K562 (cell line): ENCODE results near the gene PI4KA.

Experiments used
- CTCF ChIP-seq, 3 experiments: IDR thresholded peaks in 2 of 3; conservative IDR thresholded peaks in 1 of 3; 2 replicates each; pipeline ENCODE4 v1.5.1; 2011 to 2012; ENCODE audit warnings: low read length in 3 of 3, mild to moderate bottlenecking in 3 of 3, control low read depth in 2 of 3, improper control_type of control experiment in 1 of 3, inconsistent platforms in 1 of 3, low read depth in 1 of 3, mixed read lengths in 1 of 3, moderate library complexity in 1 of 3; ENCODE audit not compliant: insufficient read depth in 2 of 3
- GABPA ChIP-seq: fragments of 200-800 bp; sonication (Bioruptor generic); conservative IDR thresholded peaks from 2 replicates; pipeline ENCODE4 v1.6.1; 2016; ENCODE audit warnings: low read depth, missing genetic modification characterization, missing compliant biosample characterization
- MAX ChIP-seq: sonication (generic); formaldehyde crosslinking; IDR thresholded peaks from 2 replicates; pipeline ENCODE4 v1.9.0; 2022; ENCODE audit warnings: mild to moderate bottlenecking, missing genetic modification reagents
- POLR2A ChIP-seq: fragments of 450-650 bp; conservative IDR thresholded peaks from 2 replicates; pipeline ENCODE4 v1.6.1; 2016
- ZNF311 ChIP-seq: fragments of 250-450 bp; sonication (Bioruptor Pico); IDR thresholded peaks from 2 replicates; pipeline ENCODE4 v1.4.0; 2020; ENCODE audit warnings: mild to moderate bottlenecking, moderate library complexity
- ZNF57 ChIP-seq: fragments of 450-650 bp; formaldehyde crosslinking; IDR thresholded peaks from 2 replicates; pipeline ENCODE4 v1.4.0; 2020; ENCODE audit warnings: mild to moderate bottlenecking, moderate library complexity

GRCh38 chr22:20659258-20659657, 199.4 kb downstream of the PI4KA start:
- TF ChIP-seq ZNF57 (CRISPR knock-in tag) (no peak), GABPA (tag) (no peak), MAX (CRISPR knock-in tag) (no peak), CTCF (IDR thresholded peaks at IDR 0.05 in 2 of 3, conservative IDR thresholded peaks at IDR 0.05 in 1 of 3; ENCODE audit: insufficient read depth in 2 of 3, low read depth in 1 of 3, low read length in 3 of 3) (no peak), POLR2A (no peak), ZNF311 (CRISPR knock-in tag) (no peak)
